Suppressor macrophage treated with lipopolysaccharide for 4 hours (primary cell): ENCODE data around the gene HAND1.

Source experiments
- DNase-seq: peaks from one replicate; pipeline ENCODE4 v3.0.0-alpha.2; 2020

HAND1 gene

DNA sequence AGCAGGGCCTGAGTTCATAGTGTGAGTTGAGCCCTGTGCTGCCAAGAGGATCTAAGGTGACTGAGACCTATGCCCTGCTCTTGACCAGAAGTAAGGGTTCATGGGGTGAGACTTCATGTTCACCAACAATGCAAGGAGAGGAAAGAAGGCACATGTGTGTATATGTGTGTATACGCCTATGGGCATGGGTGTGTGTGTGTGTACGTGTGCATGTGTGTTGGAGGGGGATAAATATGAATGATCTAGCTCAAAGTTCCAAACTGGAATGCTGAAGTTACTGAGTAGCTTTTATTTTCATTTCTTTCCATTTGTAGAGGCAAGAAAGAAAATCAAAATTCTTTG lies 25.6 kb upstream of the HAND1 start:
- no peak for DNase-seq

DNA sequence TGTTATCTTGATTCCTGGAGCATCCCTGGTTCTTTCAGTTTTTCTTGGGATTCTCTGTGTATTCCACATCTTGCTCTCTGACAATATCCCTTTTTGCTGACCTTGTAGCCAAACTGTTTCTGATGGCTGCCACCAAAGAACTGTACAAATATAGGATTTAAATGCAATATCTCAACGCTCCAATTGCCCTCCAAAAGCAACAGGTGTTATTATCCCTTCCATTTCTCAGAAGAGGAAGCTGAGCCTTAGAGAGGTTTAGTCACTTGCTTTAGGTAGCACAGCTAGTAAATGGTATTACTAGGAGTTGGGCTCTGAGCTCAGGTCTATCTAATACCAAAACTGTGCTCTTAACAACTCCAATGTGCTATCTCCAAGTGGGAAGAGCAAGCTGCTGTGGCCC lies 24.2 kb upstream of the HAND1 start:
- DNase-seq: no peak

DNA sequence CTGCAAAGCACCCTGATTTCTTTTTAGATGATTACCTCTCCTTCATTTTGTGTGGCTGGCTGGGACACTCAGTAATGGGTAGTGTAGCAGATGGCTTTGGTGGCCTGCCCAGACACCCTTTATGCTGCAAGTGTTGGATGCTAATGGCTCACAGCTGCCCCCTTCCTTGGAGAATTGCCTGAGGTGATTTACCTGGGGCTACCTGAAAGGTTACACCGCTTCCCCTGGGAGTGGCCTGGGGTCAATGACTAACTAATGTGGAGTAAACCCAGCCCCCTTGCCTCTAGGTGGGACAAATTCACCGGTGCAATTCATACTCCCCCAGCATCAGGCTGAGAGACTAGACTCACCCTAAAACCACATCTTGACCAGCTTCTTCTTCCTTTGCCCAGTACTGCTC lies 23.5 kb upstream of the HAND1 start:
- DNase-seq: no peak

DNA sequence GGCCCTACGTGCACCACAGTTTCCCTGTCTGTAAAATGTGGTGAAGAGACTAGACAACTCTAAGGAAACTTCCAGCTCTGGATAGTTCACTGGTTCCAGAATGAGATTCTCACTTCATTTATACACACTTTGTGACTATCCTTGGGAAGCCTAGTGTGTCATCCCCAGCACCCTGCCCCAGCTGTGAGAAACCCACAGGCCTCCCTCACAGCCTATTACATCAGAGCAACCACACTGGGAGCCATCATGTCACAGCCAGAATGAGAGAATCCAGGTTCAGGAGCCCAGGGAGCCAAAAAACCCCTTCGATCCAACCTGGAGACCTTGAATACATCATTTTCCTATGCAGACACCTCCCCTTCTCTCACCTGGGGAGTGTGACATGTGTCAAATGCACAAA lies 21.0 kb upstream of the HAND1 start:
- DNase-seq: no peak

DNA sequence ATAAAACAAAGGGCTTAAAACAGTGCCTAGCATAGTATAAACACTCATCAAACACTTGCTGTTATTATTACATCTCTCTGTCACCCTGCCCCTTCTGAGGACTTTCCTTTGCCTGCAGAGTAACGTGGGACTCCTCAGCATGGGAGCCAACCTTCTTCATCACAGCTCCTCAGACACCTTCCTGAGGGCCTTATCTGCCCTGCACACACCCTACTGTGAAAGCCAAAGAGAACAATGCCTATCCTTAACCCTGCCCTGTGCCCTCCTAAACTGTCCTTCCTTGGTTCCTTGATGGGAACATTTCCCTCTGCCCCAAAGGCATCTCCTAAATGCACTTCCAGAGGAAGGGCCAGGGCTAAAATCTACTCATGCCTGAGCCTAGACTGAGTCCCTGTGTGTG lies 20.6 kb upstream of the HAND1 start:
- no peak for DNase-seq

DNA sequence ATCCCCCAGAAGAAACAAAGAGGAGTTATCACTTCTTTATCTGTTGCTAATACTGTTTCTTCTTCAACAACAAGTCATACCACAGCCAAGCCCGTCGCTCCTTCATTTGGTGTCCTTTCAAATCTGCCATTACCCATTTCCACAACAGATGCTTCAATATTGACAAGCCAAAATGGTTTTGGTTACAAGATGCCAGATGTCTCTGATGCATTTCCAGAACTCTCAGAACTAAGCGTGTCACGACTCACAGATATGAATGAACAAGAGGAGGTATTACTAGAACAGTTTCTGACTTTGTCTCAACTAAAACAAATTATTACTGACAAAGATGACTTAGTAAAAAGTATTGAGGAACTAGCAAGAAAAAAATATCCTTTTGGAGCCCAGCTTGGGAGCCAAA lies 16.0 kb upstream of the HAND1 start:
- DNase-seq: no peak

DNA sequence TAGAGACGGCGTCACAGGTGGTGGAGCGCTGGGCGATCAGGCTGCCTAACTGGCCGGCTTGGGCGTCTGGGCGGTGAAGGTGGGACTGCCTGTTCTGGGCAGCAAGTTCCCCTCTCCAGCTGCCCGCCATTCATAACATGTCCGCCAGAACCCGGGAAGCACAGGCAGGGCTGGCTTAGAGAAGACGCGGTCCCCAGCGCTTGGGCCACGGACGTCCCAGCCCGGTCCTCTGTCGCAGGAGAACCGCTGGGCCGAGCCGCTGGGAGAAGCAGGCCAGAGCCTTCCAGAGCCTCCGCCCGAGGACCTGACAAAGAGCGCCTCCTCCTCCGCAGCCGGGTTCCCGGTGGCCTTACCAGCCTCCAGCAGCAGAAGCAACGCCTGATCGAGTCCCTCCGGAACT lies 15.2 kb upstream of the HAND1 start:
- no peak for DNase-seq

DNA sequence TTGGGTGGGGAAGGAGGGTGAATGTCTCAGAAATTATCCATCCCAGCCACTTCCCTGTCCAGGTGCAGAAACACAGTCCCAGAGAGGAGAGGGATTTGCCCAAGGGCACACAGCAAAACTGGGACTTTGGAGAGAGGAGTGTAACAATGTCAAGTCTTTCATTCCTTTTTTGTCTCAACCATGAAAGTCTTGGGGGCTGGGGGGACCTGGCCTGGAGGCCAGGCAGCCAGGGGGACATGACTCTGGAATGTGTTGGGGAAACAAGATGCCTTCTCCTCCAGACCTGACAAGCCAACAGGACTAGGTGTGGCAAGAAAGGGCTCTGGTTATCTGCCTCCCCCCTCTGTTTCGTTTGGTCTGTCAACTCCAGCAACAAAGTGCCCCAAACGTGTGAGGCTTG lies 13.9 kb upstream of the HAND1 start:
- DNase-seq: no peak

DNA sequence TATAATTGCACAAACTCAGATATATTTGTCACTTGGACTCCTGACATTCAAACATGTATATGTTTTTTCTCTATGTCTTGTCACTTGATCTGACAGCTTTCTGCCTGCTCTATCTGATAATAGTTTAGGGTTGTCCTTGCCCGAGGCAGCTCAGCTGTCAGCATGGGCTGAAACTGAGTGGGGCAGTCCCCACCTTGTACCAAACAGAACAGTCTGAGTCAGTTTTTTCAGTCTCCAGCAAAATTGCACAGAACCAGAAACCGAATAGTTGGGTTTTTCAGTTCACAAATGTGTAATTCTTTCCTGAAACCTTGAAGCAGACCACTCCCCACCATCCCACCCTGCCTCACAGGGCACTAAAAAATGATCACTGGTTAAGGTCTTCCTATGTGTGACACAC lies 9.5 kb upstream of the HAND1 start:
- no peak for DNase-seq

DNA sequence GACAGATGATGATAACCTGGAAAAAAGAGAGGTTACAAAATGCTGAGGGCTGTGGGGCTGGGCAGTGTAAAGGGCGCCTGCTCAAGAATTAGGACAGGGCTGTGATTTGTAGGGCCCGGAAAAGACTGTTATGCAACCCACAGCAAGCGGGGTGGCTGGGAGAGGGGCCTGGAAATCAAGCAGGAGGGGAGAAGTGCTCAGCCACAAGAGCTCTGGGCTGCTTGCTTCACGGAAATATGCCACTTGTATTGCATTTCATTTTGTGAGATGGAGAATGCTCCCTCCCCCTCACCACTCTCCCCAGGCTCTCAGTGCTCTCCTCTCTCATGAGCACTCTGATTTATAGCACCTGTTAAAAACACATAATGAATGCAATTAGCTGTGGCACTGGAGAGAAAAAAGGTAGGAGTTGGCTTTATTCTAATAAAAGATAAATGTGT lies 8.4 kb upstream of the HAND1 start:
- no peak for DNase-seq

DNA sequence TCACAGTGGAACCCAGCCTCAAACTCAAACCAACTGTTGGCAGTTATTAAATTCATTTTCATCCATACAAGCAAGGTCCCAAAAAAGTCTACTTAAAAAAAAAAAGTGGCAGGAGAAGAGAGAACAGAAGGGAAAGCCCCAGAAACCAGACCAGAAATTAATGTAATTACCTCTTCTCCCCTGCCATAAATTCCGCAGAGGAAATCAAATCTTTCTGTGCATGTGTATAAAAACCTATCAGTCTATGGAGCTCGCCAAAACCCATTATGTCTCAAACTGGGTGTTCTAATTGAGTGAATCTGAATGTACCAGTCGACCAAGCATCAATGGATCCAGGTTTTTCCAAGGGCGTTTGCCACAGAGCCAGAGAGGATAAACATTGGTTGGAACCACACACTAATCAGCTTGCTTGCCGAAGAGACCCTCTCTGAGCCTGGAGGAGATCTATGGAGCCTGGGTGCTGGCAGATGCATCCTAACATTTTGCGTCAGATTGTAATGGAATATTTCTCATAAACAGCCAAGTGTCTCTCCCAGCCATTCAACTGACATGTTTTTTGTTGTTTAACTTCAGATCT lies 7.9 kb upstream of the HAND1 start:
- DNase-seq: no peak

DNA sequence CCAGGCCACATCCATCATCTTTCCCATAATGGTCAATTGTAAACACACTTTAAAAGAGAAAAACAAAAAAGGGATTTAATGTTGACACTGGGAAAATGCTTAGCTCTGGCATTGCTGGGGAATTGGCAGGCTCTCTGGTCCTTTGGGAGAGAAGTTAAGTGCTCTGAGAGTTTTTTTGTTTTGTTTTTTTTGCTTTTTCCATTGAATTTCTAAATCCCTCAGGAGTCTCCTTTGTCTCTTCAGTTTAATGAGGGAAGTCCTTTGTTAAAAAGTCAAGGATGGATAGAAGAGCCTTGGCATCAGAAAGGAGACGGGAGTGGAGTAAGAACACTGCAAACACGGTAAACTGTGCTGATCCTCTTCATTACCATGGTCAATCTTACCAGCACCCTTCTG lies 7.1 kb upstream of the HAND1 start:
- DNase-seq: no peak

DNA sequence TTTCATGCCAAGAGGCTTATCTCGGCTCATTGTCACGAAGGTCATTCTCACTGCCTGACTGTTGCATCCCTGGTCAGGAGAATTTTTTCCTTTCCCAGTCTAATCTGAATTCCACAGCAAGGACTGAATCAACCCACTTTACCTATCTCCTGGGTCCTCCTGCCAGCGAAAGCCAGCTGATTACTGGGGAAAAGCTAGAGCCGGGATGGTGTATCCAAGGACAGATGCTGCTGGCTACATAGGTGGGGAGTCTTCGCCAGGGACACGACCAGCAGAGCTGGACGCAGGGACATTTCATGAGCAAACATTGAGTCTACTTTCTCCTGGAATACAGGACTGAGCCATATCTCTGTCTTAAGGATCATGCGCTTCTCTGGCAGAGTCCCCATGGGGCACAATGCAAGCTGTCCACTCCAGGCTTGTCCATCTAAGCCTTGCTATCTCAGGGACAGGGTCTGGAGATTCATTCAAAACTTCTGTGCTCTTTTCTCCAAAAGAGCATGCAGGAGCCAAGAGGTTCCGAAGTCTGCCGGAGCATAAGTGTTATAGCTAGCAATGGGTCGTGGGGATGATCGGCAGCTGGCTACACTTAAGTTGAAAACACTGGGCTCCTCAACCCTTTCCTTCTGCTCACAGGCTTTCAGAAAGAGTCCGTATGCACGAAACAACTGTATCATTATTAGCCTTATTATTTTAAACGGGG lies 6.5 kb upstream of the HAND1 start:
- no peak for DNase-seq

DNA sequence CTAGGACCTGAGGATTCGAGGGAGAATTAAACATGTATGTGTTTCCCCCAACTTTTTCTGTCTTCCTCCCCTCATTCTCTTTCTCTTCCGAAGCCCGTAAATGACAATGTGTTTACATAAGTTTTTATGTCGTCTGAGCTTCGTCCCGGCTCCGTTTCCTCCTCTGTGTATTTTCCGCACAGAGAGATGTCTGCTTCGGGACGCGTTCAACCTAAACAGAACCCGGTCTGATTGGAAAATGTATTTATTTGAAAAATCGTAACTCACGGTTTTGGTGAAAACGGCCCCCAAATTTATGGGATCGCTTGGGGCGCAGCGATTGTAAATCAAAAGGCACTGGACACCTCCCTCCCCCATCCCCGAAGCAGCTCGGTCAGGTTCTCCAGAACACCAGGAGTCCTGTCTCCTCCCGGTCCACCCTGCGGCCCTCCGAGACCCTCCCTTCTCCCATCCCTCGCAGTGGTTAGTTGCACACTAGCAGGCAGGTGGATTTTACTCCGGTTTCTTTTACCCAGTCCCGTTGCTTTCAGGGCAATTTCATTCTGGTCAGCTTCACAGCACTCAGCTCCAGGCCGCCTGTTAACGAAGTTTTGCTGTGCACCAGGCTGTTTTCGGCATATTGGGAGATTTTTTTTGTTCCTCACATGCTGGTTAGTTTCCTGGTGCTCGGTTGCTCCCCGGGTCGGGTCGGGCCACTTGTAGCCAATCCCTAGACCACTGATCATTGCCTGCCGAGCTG lies 5.8 kb upstream of the HAND1 start:
- no peak for DNase-seq

DNA sequence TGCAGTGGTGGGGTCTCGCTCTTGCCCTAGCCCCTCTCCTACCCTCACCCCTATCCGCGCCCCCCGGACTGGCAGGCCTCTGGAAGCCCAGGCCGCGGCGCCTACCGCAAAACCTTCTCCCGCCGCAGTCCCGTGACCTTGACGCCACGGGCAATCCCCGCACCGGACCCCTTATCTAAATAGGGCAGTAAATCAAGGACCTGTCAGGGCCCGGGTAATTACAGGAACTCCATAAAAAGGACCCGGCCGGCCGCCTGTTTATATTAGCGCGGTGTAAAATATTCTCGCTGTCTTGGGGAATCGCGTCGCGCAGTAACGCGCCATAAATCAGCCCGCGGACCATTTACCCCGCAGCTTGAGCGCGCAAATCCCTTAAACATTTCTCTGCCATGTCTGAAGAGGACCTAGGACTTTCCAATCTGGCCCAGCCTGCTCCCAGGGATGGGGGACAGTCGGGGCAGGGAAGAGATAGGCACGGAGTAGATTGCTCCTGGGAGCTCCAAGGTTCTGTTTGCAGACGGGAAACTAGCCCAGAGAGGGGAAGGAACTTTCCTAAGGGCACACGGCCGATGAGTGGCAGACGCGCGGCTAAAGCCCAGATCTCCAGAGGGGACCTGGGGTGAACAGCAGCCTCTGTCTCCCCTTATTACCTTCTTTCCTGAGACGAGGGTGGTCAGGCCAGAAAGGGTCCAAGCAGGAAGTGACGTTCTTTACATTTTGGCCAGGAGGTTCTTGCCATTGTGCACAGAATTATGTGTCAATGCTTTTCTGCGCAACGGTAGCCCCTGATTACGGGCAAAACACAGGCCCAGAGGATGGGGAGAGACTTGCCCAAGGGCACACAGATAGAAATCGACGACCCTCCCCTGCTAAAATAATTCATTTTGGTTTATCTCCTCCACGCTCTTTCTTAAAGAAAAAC lies 4.8 kb upstream of the HAND1 start:
- DNase-seq: no peak

DNA sequence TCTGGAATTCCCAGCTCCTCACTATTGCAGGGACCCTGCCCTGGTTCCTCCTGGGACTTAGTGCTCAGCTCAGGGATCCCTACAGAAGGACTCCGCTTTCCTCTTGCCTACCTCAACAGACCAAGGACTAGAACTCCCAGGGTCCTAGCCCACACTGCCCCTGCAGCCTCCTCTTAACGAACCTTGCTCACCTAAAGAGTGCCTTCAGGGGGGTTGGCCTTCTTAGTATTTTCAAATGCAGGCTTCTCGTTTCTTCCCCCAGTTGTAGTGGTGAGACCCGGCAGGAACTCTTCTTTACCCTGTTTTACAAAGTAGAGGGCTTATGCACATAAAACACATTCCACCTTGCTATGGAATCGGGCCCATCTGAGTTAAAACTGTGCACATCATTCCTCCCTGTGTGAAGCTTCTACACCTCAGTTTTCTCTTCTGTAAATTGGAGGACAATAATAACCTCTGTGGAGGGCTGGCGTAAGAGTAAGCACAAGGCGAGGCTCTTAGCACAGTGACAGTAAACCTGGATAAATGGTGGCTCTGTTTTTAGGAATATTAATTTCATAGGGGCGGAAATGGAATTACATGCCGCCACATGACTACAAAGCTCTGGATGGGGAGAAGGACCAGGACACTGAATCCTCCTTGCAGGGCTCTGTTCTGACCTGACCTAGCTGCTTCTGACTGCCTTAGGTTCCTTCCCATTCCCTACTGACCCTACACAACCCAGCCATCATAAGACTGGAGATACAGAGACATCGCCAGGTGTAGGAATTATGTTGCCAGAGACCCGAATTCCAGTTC lies 3.8 kb upstream of the HAND1 start:
- no peak for DNase-seq

DNA sequence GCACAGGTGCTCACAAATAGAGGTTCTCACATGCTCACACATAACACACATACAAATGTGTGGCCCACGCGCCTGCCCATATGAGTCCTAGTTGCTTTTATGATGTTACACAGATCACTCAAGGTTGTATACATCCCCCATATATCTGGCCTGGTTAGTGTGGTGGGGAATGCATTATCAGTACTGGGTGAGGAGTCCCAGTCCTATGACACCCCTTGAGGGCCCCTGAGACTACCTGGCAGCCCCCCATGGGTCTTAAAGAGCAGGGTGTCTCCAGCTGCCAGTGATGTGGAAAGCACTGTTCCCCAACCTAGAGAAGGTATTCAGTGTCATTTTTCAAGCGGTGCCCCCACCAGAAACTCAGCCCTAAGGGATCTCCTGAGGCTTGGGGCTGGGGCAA lies 2.8 kb upstream of the HAND1 start:
- no peak for DNase-seq

DNA sequence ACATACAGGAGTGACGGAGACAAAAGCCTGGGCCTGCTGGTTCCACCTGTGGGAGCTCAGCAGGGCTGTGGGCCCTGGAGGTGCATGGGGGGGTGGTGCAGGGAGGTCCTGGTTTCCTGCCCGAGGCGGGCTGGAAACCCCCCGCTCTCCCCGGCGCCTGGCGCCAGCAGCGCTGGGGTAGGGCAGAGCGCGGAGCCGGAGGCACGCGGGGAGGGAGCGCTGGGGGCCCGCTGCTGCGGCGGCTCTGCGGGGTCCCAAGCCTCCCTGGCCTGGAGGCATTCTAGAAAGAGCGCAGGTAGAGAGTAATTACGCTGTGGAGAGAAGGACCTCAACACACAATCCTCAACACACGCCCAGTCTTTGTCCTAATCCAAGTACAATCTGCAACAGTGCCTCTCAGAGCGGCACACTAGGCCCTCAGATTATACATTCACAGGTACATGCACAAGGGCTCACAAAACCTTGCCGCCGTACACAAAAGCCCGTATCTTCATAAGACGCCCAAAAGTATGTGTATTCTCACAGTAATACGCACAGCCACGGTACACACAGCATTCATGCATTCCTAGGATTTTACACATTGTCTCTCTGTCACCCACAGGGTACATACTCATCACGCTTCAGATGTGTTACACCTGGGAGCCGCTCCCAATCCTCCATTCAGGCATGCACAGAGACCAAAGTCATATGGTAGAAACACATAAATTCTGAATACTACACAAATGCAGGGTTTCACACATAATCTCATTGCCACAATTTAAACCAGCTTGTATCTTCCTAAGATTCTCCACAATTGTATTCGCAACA lies 2.1 kb upstream of the HAND1 start:
- DNase-seq: no peak

DNA sequence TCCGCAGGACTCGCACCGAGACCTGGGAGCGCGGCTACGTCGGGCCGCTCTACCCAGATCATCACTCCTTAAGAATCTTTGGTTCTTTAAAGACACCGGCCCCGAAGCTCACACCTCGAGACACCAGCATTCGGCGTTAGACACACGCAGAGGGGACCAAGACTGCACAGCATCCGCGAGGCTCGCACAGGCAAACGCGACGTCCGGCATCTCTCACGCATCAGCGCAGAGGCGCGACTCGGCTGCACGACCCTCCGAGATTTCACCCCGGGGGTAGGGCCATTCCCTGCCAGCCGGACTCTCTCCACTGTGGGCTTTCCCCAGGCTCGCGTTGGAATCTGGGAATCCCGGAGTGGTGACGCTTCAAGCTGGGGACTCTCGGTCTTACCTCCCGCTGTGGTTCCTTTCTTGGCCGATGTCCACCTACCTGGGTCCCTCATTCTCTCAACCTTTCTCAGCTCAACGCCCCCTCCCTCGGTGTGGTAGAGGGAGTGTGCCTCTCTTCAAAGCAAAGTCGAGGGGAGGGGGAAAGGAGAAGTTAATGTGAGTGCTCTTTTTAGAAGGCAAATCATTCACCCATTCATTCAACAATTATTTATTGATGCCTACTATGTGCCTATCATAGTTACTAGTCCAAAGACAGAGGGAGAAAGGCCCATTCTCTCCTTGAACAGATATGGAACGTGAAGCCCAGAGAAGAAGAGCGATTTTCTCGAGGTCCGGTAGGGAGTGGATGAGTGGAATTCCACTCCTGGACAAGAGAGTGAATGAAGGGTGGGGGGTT lies 1.3 kb upstream of the HAND1 start:
- no peak for DNase-seq

DNA sequence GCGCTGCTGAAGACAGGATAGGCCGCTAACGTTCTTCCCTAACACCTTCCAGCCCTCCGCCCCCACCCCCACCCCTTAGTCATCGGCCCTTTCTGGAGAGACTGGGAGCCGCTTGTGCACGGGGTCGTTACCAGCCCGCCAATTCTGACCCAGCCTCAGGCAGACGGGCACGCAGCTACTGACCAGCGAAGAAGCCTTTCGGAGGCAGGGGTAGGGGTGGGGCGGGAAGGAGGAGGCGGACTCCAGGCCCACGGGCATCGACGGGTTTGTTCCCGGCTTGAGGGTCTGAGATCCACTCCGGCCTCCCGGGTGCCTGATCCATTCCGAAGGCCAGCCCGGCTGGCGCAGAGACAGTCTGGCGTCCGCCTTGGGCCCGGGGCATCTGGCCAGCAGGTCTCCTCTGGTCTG lies 729 bp upstream of the HAND1 start:
- no peak for DNase-seq
